NT2/D1 (cell line): Measurements from ENCODE around the gene TJP1.
"Not testable (repeated sequence)": the region's sequence is repeated elsewhere in the genome, so short reads cannot be mapped to it uniquely, and the experiment has no call there.

Source experiments
- DNase-seq: peaks from one replicate; pipeline ENCODE4 v3.0.0-alpha.2; 2011; ENCODE audit warnings: low read depth, low spot score
- H3K27me3 ChIP-seq: 2 replicates; pipeline ENCODE4 v1.6.0; 2011; ENCODE audit warnings: mild to moderate bottlenecking; ENCODE audit not compliant: insufficient read length, insufficient read depth
- H3K36me3 ChIP-seq: 2 replicates; pipeline ENCODE4 v1.6.1; 2011; ENCODE audit warnings: mild to moderate bottlenecking, low read length, mixed read lengths; ENCODE audit not compliant: insufficient read depth, insufficient read length
- H3K4me1 ChIP-seq: 2 replicates; pipeline ENCODE4 v1.5.1; 2011; ENCODE audit not compliant: insufficient read depth, insufficient read length
- H3K4me3 ChIP-seq: 2 replicates; pipeline ENCODE4 v1.5.1; 2011; ENCODE audit warnings: low read depth; ENCODE audit not compliant: insufficient read length
- H3K9ac ChIP-seq: 2 replicates; pipeline ENCODE4 v1.6.0; 2011; ENCODE audit warnings: low read depth; ENCODE audit not compliant: insufficient read length
- H3K9me3 ChIP-seq: 2 replicates; pipeline ENCODE4 v1.5.1; 2011; ENCODE audit warnings: mild to moderate bottlenecking, low read length; ENCODE audit not compliant: insufficient read depth
- SUZ12 ChIP-seq: IDR thresholded peaks from 2 replicates; pipeline ENCODE4 v1.6.1; 2011; ENCODE audit not compliant: insufficient read length, insufficient read depth; ENCODE audit errors: extremely low read depth
- YY1 ChIP-seq: IDR thresholded peaks from 2 replicates; pipeline ENCODE4 v1.6.1; 2011; ENCODE audit not compliant: insufficient read length, insufficient read depth
- ZNF274 ChIP-seq: IDR thresholded peaks from 2 replicates; pipeline ENCODE4 v1.6.1; 2011; ENCODE audit warnings: mild to moderate bottlenecking, low read depth, low read length

TJP1 gene

GRCh38 chr15:29770796-29771195 is 51.5 kb downstream of the TJP1 start:
- H3K27me3 ChIP-seq: no peaks in the 10 kb centered on the region
- H3K36me3 ChIP-seq: peaks cover 50% of the 10 kb centered on the region
- TF ChIP-seq SUZ12 (no peak), YY1 (no peak), ZNF274 (no peak)
- no peak overlapping the region for H3K4me3 ChIP-seq
- no peak overlapping the region for H3K9ac ChIP-seq
- H3K9me3 ChIP-seq: no peaks in the 10 kb centered on the region
- no peak for DNase-seq
- no peaks in the 10 kb centered on the region for H3K4me1 ChIP-seq

DNA sequence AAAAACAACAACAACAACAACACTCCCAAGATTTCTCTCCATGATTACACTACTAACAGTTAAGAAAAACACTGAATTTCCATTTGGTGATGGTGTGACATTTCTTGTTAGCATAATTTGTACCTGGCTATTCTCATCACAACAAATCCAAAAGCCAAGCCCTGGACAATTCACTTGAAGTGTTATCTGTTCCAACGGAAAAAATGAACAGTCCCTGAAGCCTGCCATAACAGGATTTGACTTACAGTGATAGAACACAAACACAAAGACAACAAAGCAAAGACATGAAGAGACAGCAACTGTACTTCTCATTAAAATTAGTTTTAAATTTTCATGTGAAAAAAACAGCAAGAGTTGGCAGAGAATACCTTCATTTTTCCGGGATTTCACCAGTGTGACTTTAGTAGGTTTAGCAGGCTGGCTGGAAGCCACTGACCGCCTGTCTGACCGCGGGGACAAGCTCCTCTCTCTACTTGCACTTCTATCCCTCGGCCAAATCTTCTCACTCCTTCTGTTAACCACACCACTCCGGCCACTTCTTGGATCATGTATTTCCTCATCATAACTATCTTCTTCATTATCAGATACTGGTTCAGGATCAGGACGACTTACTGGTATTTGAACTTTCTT is 56.3 kb downstream of the TJP1 start:
- TF ChIP-seq YY1 (no peak), SUZ12 (no peak), ZNF274 (no peak)
- peaks cover 74% of the 10 kb centered on the region for H3K36me3 ChIP-seq
- no peaks in the 10 kb centered on the region for H3K27me3 ChIP-seq
- no peak overlapping the region for H3K9ac ChIP-seq
- no peaks in the 10 kb centered on the region for H3K9me3 ChIP-seq
- no peak overlapping the region for H3K4me3 ChIP-seq
- DNase-seq: no peak
- H3K4me1 ChIP-seq: no peaks in the 10 kb centered on the region

DNA sequence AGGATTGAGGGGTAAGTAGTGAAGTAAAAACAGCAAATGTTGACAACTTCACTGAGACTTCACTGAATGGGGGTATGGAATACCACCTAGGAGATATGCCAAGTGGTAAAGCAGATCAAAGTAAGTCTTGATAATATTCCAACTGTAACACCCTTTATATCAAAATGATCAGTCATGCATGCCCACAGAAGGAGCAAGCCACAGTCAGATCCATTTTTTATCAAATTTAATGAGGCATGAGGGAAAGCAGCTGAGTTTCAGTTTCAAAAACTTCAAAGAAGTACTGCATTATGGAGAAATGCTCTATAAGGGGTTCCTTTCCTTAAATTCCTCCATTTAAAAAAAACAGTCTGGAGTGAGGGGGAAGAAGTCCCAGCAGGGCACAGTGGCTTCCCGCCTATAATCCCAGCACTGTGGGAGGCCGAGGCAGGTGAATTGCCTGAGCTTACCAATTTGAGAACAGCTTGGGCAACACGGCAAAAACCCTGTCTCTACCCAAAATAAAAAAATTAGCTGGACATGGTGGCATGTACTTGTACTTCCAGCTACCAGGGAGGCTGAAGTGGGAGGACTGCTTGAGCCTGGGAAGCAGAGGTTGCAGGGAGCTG is 56.9 kb downstream of the TJP1 start:
- H3K36me3 ChIP-seq: peaks cover 77% of the 10 kb centered on the region
- H3K9ac ChIP-seq: no peak overlapping the region
- no peak for DNase-seq
- no peaks in the 10 kb centered on the region for H3K4me1 ChIP-seq
- H3K27me3 ChIP-seq: no peaks in the 10 kb centered on the region
- H3K9me3 ChIP-seq: no peaks in the 10 kb centered on the region
- TF ChIP-seq ZNF274 (no peak), YY1 (no peak), SUZ12 (no peak)
- no peak overlapping the region for H3K4me3 ChIP-seq

- no peak for DNase-seq
- no peak overlapping the region for H3K9ac ChIP-seq
- H3K4me3 ChIP-seq: no peak overlapping the region
- no peaks in the 10 kb centered on the region for H3K27me3 ChIP-seq
- H3K36me3 ChIP-seq: peaks cover 53% of the 10 kb centered on the region
- H3K4me1 ChIP-seq: no peaks in the 10 kb centered on the region
- TF ChIP-seq ZNF274: no peak
- TF ChIP-seq SUZ12: no peak
- no peak for TF ChIP-seq YY1
- no peaks in the 10 kb centered on the region for H3K9me3 ChIP-seq
These were observed 62.7 kb downstream of the TJP1 start for GRCh38 chr15:29759596-29759995.

GRCh38 chr15:29756358-29757267 is 65.7 kb downstream of the TJP1 start:
- Histone ChIP-seq H3K4me1 (no peaks in the 10 kb centered on the region), H3K9ac (no peak overlapping the region), H3K27me3 (no peaks in the 10 kb centered on the region), H3K4me3 (no peak overlapping the region), H3K36me3 (peaks cover 33% of the 10 kb centered on the region), H3K9me3 (no peaks in the 10 kb centered on the region)
- no peak for DNase-seq
- TF ChIP-seq SUZ12 (no peak), ZNF274 (no peak), YY1 (no peak)

DNA sequence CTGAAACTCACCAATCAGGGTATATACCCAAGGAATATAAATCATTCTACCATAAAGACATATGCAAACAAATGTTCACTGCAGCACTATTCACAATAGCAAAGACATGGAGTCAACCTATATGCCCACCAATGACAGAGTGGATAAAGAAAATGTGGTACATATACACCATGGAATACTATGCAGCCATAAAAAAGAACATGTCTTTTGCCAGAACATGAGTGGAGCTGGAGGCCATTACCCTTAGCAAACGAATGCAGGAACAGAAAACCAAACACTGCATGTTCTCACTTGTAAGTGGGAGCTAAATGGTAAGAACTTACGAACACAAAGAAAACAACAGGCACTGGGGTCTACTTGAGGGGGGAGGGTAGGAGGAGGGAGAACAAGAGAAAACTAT is 68.3 kb downstream of the TJP1 start:
- not testable (repeated sequence) for H3K4me3 ChIP-seq, H3K27me3 ChIP-seq, H3K9me3 ChIP-seq, H3K4me1 ChIP-seq, DNase-seq, H3K9ac ChIP-seq
- peaks cover 22% of the 10 kb centered on the region for H3K36me3 ChIP-seq

GRCh38 chr15:29753506-29753905 is 68.8 kb downstream of the TJP1 start:
- Histone ChIP-seq H3K36me3 (peaks cover 23% of the 10 kb centered on the region), H3K9me3 (no peaks in the 10 kb centered on the region), H3K9ac (no peak overlapping the region), H3K4me3 (no peak overlapping the region), H3K27me3 (no peaks in the 10 kb centered on the region), H3K4me1 (no peaks in the 10 kb centered on the region)
- TF ChIP-seq ZNF274 (no peak), YY1 (no peak), SUZ12 (no peak)
- no peak for DNase-seq
